Activated CD4-positive, alpha-beta T cell treated with anti-CD3 and anti-CD28 coated beads, Interleukin-2, amount 50 U/mL, for 16 hours (primary cell): ENCODE data around the gene GPR75.
A peak's percentile ranks its signal among the peaks of the same experiment; 100 is the strongest.
"Not testable (repeated sequence)": the region's sequence is repeated elsewhere in the genome, so short reads cannot be mapped to it uniquely, and the experiment has no call there.

Experiments used
- DNase-seq: peaks from one replicate; pipeline ENCODE4 v3.0.0-alpha.2; 2020

GPR75 gene

DNA sequence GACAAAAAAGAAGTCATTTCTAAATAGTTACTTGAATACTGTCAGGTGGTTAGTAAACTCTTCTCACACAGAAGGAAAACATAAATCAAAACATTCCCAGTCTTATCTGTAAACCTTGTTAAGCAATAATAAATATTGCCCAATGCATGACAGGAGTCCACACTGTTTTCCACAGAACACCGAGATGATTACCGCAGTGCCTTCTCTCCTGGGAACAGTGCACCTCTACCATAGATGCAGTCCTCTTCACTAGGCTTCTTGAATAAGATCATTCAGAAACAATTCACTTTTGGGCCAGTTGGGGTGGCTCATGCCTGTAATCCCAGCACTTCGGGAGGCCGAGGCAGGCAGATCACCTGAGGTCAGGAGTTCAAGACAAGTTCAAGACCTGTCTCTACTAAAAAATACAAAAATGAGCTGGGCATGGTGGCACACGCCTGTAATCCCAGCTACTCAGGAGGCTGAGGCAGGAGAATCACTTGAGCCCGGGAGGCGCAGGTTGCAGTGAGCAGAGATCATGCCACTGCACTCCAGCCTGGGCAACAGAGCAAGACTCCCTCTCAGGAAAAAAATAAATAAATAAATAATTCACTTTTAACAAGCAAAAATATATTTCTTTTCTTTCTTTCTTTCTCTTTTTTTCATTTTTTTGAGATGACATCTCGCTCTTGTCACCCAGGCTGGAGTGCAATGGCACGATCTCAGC is 8.6 kb downstream of the GPR75 start:
- DNase-seq: not testable (repeated sequence)

DNA sequence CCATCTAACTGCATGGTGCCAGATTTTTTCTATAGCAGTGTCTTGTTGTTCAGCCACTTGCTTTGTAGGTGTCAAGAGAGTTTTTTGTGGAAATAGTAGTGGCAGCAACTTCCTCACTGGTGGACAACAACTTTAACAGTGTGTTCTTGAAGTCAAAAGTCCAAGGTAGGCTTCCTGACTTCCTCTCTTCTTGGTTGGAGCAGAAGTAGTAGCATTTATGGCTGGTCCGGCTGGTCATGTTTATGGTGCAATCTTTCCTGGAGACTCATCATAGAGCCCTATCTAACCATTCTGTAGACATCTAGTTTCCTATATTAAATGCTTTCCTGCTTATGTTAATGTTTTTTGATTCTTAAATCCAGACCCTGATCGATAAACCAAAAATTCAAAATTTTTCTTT is 11.7 kb downstream of the GPR75 start:
- DNase-seq: no peak

DNA sequence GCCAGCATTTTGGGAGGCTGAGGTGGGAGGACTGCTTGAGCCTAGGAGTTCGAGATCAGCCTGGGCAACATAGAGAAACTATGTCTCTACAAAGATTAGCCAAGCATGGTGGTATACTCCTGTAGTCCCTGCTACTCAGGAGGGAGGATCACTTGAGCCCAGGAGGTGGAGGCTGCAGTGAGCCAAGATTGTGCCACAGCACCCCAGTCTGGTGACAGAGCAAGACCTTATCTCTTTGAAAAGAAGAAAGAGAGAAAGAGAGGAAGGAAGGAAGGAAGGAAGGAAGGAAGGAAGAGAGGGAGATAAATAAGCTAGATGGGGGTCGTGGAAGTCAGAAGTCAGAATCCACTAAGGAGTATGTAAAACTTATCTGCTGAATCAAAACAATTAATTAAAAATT is 16.2 kb downstream of the GPR75 start:
- DNase-seq: no peak

DNA sequence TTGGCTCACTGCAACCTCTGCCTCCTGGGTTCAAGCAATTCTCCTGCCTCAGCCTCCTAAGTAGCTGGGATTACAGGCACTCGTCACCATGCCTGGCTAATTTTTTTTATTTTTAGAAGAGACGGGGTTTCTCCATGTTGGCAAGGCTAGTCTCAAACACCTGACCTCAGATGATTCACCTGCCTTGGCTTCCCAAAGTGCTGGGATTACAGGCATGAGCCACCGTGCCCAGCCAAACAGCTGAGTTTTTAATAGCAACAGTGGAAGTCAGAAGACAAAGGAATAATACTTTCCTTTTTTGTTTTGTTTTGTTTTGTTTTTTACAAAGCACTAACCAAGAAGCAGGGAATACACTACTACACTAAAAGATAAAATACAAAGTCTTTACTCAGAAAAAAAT is 16.9 kb downstream of the GPR75 start:
- DNase-seq: no peak

DNA sequence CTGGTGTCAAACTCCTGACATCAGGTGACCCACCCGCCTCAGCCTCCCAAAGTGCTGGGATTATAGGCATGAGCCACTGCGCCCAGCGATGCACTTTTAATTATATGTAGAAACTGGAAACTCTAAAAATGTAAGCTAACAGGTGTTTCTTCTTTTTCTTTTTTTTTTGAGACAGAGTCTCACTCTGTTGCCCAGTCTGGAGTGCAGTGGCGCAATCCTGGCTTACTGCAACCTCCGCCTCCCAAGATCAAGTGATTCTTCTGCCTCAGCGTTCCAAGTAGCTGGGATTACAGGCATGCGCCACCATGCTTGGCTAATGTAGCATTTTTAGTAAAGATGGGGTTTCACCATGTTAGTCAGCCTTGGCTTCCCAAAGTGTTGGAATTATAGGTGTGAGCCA is 18.1 kb downstream of the GPR75 start:
- DNase-seq: not testable (repeated sequence)

DNA sequence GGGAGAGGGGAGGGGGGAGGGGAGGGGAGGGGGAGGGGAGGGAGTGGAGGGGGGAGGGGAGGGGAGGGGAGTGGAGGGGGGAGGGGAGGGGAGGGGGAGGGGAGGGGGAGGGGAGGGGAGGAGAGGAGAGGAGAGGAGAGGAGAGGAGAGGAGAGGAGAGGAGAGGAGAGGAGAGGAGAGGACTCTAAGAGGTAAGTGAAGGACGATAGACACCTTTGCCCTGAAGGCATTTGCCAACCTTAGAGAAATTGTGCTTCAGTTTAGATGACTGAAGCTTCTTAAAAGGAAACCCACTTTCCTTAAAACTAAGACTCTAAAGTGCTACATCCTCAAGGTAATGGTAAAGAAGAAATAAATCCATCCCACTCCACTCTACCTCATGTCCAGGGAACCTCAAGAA is 19.2 kb downstream of the GPR75 start:
- DNase-seq: no peak

DNA sequence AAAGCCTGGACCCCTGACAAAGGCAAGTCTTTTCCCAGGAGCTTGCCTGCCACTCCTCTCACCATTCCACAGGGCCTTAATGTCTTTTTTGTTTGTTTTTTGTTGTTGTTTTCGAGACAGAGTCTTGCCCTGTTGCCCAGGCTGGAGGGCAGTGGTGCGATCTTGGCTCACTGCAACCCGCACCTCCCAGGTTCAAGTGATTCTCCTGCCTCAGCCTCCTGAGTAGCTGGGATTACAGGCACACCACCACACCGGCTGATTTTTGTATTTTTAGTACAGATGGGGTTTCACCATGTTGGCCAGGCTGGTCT is 29.8 kb downstream of the GPR75 start:
- DNase-seq: not testable (repeated sequence)

DNA sequence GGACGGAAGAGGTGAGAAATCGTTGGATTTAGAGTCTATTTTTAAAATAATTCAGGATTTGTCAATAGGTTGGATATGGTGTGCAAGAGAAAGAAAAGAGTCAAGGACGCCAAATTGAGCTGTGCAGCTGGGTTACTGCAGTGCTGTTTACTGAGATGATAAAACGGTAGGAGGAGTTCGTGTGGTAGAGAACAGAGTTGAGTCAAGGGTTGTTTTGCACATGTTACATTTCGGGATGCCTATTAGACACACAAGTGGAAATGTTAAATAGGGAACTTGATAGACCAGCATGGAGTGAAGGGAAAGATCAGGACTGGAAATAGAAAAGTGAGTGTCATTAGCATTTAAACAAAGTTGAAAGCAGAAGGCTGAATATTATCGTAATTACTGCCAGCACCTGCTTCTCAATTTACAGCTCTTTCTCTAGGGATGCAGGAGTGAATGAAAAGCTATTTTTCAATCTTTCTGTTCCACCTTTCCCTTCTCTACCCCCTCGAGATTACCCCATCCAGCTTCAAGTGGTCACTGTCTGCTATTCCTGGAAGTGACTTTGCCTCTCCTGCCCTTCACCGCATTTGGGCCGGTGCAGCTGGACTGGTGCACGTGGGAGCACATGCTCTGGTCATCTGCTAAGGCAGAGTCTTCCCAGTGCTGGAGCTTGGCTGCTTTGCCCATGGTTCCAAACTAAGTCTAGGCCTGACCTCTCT is 30.3 kb downstream of the GPR75 start:
- DNase-seq: no peak

DNA sequence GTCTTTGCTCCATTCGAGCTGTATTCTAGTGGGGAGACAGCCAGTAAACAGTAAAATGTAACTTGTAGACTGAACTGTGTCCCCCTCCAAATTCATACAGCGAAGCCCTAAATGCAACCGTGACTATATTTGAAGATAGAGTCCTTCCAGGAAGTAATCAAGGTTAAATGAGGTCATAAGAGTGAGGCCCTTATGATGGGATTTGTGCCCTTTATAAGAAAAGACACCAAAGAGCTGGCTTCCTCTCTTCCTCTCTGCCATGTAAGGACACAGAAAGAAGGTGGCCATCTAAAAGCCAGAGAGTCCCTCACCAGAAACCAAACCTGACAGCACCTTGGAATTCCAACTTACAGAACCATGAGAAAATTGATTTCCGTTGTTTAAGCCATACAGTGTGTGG is 31.4 kb downstream of the GPR75 start:
- DNase-seq: no peak

DNA sequence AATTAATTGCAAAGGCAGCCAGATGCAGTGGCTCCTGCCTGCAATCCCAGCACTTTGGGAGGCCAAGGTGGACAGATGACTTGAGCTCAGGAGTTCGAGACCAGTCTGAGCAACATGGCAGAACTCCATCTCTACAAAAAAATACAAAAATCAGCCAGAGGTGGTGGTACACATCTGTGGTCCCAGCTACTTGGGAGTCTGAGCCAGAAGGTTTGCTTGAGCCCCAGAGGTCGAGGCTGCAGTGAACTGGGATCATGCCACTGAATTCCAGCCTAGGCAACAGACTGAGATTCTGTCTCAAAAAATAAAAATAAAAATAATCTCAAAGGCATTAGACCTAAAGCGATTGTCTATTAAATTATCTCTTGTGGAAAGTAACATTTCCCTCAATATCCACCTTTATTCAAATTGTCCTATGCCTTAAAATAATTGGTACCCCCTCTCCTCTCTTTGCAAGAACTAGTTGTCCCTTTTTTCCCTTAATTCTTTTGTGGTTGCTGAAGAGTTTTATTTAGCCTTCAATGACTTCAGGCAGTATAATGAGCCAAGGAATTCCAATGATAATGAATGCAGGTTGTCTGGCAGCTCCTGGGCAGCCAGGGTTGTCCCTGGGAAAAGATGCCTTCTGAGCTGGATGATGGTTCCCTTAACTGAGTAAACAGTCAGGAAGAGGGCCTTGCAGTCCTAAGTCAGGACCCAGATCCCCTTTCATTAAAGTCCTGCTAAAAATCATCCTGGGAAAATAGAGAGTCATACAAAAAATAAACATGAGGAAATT is 32.2 kb downstream of the GPR75 start:
- no peak for DNase-seq

DNA sequence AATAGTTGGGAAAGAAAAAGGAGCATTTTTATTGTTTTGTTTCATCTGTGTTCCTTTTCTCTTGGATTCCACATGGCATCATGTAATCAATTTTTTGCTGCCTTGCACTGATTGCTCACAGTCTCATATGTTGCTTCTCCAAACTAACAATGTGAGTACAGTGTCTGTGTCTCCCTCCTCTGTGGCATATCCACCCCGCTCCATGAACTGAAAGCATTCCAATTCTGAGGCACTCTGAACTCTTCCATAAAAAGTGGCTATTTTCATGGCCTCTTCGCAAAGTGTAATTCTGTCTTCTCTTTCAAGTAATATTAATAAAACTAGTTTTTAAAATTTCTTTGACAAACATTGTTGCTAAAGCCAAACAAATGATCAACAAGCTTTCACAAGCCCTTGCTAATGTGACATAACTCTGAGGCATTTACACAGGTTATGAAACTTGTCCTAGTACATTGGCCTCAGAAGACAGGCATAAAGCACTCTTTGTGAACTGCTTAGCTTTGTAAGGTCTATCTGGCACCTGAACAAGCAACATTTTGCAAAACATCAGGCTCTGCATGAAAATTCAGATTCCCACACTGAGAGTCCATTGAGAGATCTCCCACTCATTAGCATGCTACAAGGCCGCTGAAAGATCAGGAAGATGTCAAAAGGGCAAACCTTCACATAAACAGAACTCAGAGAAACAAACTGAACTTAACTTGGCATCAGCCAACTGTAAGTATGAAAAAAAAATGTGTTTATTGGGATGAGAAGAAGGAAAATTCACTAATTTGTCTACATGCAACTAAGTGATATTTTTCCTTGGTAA is 33.0 kb downstream of the GPR75 start:
- DNase-seq: no peak

DNA sequence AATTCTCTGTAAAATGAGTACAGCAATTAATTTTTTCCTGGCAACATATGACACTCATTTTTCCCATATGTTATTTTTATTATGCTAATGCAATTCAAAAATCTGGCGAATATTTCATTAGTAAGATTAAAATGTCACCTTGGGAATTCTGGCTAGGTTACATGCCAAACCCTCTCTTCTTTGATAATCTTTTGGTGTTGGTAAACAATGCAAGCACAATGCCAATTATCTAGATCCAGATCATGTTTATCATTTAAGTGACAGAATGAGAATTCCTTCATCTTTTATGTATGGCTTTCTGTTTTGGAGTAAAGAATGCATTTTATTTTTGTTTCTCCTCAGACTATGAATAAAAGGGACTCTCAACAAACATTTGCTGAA is 33.7 kb downstream of the GPR75 start:
- no peak for DNase-seq

DNA sequence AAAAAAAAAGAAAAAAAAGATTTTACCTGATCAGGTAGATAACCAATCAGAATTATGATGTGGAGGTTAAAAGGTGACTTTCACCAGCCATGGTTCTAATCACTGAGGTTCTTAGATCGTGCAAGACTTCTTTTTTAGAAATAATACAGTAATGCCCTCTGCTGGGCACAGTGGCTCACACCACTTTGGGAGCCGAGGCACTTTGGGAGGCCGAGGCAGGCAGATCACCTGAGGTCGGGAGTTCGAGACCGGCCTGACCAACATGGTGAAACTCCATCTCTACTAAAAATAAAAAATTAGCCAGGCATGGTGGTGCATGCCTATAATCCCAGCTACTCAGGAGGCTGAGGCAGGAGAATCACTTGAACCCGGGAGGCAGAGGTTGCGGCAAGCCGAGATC is 36.1 kb downstream of the GPR75 start:
- peak; percentile 28 for DNase-seq

DNA sequence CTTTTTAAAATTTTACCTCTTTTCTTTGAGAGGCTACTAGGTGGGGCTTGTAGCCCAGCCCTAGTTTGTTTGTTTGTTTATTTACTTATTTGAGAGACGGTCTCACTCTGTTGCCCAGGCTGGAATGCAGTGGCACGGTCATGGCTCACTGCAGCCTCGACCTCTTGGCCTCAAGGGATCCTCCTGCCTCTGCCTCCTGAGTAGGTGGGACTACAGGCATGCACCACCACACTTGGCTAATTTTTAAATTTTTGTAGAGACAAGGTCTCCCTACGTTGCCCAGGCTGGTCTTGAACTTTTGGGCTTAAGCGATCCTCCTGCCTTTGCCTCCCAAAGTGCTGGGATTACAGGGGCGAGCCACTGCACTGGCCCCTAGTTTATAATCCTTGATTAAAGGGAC is 38.0 kb downstream of the GPR75 start:
- DNase-seq: no peak

DNA sequence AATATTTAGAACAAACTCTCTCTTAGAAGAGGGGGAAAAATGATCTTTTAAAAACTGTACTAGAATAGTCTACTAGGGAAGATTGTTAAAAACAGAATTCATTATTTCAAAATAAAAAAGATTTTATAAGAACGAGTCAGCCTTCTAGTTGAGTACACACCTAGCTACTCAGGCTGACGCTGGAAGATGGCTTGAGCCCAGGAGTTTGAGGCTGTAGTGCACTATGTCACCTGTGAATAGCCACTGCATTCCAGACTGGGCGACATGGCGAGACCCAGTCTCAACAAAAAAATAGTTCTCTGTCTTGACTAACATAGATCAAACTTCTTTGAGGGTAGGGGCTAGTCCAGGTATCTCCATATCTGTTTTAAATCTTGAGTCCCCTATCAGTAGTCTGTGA is 39.1 kb downstream of the GPR75 start:
- no peak for DNase-seq

DNA sequence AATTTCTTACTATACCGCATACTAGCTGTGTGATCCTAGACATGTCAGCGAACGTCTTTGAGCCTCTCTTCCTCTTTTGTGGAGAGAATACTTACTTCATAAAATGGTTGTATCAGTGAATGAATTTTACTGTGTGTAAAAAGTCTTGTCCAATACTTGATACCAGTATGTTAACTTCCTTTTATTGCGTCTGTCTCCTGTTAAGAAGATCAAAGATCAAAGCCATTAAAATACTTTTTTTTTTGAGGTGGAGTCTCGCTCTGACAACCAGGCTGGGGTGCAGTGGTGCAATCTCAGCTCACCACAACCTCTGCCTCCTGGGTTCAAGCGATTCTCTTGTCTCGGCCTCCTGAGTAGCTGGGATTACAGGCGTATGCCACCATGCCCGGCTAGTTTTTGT is 39.7 kb downstream of the GPR75 start:
- DNase-seq: no peak

DNA sequence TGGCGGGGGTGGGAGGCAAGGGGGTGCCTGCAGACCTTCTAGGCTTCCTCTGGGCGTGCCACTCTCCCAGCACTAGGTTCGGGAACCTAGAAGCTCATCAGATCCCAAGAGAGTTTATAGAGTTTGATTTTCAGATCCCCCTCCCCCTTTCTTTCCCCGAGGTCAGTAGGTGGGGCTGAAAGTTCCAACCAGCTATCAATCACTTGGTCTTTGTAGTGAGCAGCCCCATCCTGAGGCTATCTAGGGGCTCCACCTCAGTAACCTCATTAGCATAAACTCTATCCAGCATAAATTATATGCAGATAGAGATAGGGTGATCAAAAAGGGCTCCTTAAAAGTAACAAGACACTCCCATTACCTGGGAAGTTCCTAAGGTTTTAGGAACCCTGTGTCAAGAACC is 40.1 kb downstream of the GPR75 start:
- DNase-seq: no peak

DNA sequence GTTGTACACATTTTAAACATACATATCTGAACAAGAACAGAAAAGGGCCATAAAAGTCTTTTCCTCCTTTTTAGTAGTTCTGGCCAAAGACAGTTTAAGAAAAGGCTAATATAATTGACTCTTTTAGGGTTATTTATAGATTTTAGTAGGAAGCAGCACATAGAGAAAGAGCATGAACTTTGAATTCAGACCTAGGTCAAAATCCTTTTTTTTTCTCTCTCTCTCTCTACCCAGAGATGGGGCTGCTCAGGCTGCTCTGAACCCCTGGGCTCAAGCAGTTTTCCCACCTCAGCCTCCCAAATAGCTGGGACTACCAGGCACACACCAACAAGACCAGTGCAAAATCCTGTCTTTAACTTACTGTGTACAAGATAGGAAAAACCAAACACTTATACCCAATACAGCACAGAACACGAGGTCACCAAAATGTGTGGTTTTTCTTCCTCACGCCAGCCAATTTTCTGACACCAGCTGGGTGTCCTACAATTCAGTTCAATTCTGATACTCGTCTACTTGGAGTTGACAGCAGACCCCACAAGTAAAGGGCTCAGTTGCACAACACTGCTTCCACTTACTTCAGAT is 40.8 kb downstream of the GPR75 start:
- no peak for DNase-seq

DNA sequence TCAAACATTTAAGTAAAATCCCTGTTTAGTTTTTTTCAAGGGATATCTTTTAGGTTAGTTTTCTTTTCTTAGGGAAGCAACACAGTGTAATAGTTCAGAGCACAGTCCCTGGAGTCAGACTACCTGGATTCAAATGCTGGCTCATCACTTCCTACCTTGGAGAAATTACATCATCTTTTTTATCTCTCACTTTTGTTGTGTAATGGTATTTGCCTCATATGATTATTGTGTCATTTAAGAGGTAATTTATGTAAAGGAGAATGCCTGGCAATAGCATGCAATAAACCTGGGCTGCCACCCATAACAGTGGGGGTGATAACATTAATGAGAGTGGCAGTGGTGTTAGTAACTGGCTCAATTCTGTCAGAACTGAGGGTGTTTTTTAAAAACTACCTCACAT is 46.6 kb downstream of the GPR75 start:
- DNase-seq: no peak

DNA sequence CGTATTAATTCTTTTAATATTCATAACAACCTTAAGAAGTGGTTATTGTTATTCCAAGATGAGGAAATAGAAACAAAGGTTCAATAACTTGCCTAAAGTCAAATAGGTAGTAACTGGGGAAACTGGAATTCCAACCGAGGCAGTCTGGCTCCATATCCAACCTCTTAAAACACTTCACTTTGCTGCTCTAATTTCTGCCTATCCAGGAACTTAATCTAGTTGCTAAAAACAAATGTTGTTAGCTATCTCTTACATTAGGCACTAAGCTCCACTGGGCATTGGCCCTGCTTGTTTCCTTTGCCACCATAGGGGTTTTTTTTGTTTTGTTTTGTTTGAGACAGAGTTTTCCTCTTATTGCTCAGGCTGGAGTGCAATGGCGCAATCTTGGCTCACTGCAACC is 48.2 kb downstream of the GPR75 start:
- no peak for DNase-seq
